Kidney (tissue), 14 donors: ENCODE measurements around the gene GNAI3. TPM values are rescaled to one million over a fixed set of nuclear protein-coding genes. Genes with fewer than 3 reads are reported as not detected.

ENCODE experiments used
- DNase-seq, 5 donors: peaks; one replicate each; pipeline ENCODE4 v3.0.0-alpha.2; 2013 to 2020
- FAIRE-seq: peaks from 2 replicates; lab custom pipeline; 2012; peaks lifted over from hg19 to GRCh38; lab: Jason Lieb, UNC
- H3K27ac ChIP-seq, 2 donors: one replicate each; pipeline ENCODE4 v1.7.0; 2013; ENCODE audit warnings: low read depth in 2 of 2, low read length in 2 of 2, inconsistent platforms in 1 of 2
- H3K27me3 ChIP-seq: one replicate; pipeline ENCODE4 v1.7.1; 2013; ENCODE audit warnings: low read length, inconsistent platforms; ENCODE audit not compliant: control insufficient read depth, insufficient read depth
- H3K36me3 ChIP-seq, 3 donors: one replicate each; pipeline versions ENCODE4 v1.7.0 to v1.7.1; 2013; ENCODE audit warnings: low read length in 3 of 3, control low read depth in 1 of 3, inconsistent platforms in 1 of 3; ENCODE audit not compliant: insufficient read depth in 3 of 3, control insufficient read depth in 2 of 3
- H3K4me1 ChIP-seq, 3 donors: one replicate each; pipeline versions ENCODE4 v1.7.0 to v1.7.1; 2013; ENCODE audit warnings: low read length in 3 of 3, inconsistent platforms in 1 of 3, low read depth in 1 of 3; ENCODE audit not compliant: control insufficient read depth in 2 of 3, insufficient read depth in 2 of 3
- H3K4me3 ChIP-seq, 3 donors: one replicate each; pipeline versions ENCODE4 v1.7.0 to v1.8.1; 2013; ENCODE audit warnings: low read length in 3 of 3, control low read depth in 1 of 3, inconsistent platforms in 1 of 3
- H3K9ac ChIP-seq, 3 donors: one replicate each; pipeline versions ENCODE4 v1.7.0 to v1.7.1; 2013; ENCODE audit warnings: low read length in 3 of 3, control low read depth in 1 of 3, inconsistent platforms in 1 of 3
- H3K9me3 ChIP-seq, 3 donors: one replicate each; pipeline versions ENCODE4 v1.7.0 to v1.7.1; 2013; ENCODE audit warnings: low read length in 3 of 3, control low read depth in 1 of 3, inconsistent platforms in 1 of 3; ENCODE audit not compliant: control insufficient read depth in 2 of 3, insufficient read depth in 1 of 3
- intact Hi-C: fragments of 100-400 bp; cut with DNase I; formaldehyde crosslinking; loops from one replicate; pipeline ENCODE4 v1.11.1; 2022
- polyA plus RNA-seq: library from polyadenylated mRNA; stranded (reverse); fragments of 350-450 nt; fragmentation: Illumina TruSeq; extraction: RNeasy Lipid Tissue Mini Kit (QIAGEN cat#74804); gene quantifications from one replicate; pipeline ENCODE4 v1.2.3, GENCODE V29; 2014; ENCODE audit warnings: low read depth, low replicate concordance; ENCODE audit not compliant: insufficient read depth
- total RNA-seq: library from RNA; stranded (reverse); fragmentation: NEBNext Ultra II Directional; extraction: Animal tissue kit (Norgen Biotek cat#: 25700); gene quantifications from one replicate; pipeline ENCODE4 v1.2.1, GENCODE V29; 2021
- TF ChIP-seq, protein P1 (sequence below): IDR thresholded peaks from 3 replicates; pipeline ENCODE4 v1.5.1; 2012; ENCODE audit warnings: mild to moderate bottlenecking, moderate library complexity, borderline replicate concordance; ENCODE audit not compliant: insufficient read depth; ENCODE audit errors: extremely low read depth
- donor health status: control.
- donor health status: control.
- donor health status: control.
- donor health status: control.
- donor health status: control.
- donor health status: DM: yes; HTN: yes; CAD: no.
- donor health status: Normal renal cell carcinoma (clear cell type).

The GNAI3 gene
- total and polyA plus RNA-seq, 2 donors from 2014 or later = 4.2 to 8.0 TPM

DNA sequence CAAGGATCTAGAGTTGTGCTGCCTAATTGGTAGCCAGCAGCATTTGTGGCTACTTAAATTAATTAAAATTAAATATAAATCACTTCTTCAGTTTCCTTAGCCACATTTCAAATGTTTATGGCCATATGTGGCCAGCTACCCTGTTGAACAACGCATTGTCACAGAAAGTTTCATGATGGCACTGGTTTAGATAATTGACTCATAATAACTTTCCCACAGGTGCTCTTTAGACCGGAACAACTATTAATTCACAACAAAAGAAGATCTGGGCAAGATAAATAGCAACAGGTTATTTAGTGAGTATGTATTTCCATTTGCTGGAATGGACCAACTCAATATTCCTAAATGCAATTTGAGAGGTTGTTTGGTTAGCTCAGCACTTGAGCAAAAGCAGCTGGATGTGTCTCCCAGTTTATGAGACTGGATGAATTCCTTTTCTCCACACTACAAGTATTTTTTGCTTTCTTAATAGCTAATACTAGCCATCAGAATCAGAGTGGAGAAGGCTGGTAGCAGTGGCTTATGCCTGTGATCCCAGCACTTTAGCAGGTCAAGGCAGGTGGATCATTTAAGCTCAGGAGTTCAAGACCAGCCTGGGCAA, 35.2 kb upstream of the GNAI3 start:
- intact Hi-C loops = no loop called here
- FAIRE-seq (no peak), DNase-seq (peak in 2 of 5 donors; percentile 49 to 62)
- Histone ChIP-seq H3K36me3 (no peaks in the 10 kb centered on the region), H3K4me1 (peaks cover 0 to 16% (median 3%) of the 10 kb centered on the region in 3 donors), H3K27me3 (no peaks in the 10 kb centered on the region), H3K9me3 (no peaks in the 10 kb centered on the region), H3K27ac (no peak overlapping the region), H3K4me3 (no peak overlapping the region), H3K9ac (no peak overlapping the region)
- TF ChIP-seq, protein P1, sequence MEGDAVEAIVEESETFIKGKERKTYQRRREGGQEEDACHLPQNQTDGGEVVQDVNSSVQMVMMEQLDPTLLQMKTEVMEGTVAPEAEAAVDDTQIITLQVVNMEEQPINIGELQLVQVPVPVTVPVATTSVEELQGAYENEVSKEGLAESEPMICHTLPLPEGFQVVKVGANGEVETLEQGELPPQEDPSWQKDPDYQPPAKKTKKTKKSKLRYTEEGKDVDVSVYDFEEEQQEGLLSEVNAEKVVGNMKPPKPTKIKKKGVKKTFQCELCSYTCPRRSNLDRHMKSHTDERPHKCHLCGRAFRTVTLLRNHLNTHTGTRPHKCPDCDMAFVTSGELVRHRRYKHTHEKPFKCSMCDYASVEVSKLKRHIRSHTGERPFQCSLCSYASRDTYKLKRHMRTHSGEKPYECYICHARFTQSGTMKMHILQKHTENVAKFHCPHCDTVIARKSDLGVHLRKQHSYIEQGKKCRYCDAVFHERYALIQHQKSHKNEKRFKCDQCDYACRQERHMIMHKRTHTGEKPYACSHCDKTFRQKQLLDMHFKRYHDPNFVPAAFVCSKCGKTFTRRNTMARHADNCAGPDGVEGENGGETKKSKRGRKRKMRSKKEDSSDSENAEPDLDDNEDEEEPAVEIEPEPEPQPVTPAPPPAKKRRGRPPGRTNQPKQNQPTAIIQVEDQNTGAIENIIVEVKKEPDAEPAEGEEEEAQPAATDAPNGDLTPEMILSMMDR = no peak

DNA sequence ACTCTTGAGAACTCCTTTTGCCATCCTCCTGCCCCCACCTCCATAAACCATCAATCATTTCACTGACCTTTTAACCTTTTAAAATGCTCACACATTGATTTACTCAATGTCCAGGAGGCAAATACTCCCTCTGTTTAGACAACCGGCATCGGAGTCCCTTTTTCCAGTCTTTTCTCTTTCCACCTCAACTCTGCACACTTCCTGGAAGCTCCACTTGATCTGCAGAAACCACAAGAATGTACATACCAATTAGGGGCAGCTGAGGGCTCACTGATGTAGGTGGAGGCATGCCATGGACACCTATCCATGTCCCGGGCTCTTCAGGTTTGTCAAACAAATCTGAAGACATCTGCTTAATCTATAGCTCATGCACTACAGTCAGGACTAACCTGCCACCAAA, 33.6 kb upstream of the GNAI3 start:
- Histone ChIP-seq H3K27ac (no peak overlapping the region), H3K9ac (no peak overlapping the region), H3K9me3 (no peaks in the 10 kb centered on the region), H3K4me3 (no peak overlapping the region), H3K27me3 (no peaks in the 10 kb centered on the region), H3K36me3 (no peaks in the 10 kb centered on the region), H3K4me1 (peaks cover 0 to 11% (median 3%) of the 10 kb centered on the region in 3 donors)
- DNase-seq (no peak), FAIRE-seq (no peak)
- intact Hi-C loops = no loop called here
- TF ChIP-seq, protein P1 = no peak

DNA sequence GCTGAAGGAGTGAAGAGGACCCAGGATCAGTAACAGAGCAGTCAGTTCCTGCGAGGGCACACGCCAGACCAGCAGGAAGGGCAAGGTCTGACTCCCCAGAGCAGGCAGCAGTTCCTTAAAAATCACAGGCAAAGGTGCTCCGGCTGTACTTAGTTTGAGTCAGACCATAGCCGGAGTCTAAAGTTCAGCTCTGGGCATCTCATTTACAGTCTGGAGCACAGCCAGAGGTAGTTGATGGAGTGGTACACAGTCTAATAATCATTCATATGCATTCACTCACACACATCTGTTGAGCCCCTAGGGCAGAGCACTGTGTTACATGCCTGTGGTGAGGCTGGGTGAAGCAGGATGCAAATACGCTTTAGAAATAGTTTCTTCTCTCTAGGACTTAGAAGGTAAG, 31.5 kb upstream of the GNAI3 start:
- H3K4me1 ChIP-seq = peaks cover 0 to 5% (median 0%) of the 10 kb centered on the region in 3 donors
- no peak overlapping the region for H3K4me3 ChIP-seq
- no peak for FAIRE-seq
- H3K27ac ChIP-seq = no peak overlapping the region
- intact Hi-C loops = no loop called here
- H3K36me3 ChIP-seq = no peaks in the 10 kb centered on the region
- H3K9me3 ChIP-seq = no peaks in the 10 kb centered on the region
- TF ChIP-seq, protein P1 = no peak
- H3K9ac ChIP-seq = no peak overlapping the region
- peak in 2 of 5 donors; percentile 52 to 73 for DNase-seq
- H3K27me3 ChIP-seq = no peaks in the 10 kb centered on the region

DNA sequence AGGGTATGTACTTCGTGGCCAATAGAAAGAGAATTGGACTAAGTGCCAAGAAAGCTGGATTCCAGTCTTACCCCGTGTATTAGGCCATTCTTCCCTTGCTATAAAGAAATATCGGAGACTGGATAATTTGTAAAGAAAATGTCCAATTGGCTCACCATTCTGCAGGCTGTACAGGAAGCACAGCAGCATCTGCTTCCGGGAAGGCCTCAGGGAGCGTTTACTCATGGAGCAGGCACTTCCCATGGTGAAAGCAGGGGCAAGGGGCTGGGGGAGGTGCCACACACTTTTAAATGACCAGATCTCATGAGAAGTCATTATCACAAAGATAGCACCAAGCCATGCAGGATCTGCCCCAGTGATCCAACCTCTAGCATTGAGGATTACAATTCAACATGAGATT, 31.1 kb upstream of the GNAI3 start:
- DNase-seq = no peak
- no peak for FAIRE-seq
- peaks cover 0 to 5% (median 0%) of the 10 kb centered on the region in 3 donors for H3K4me1 ChIP-seq
- H3K27me3 ChIP-seq = no peaks in the 10 kb centered on the region
- H3K9ac ChIP-seq = no peak overlapping the region
- no peak overlapping the region for H3K4me3 ChIP-seq
- H3K27ac ChIP-seq = no peak overlapping the region
- TF ChIP-seq, protein P1 = no peak
- H3K9me3 ChIP-seq = no peaks in the 10 kb centered on the region
- intact Hi-C loops = no loop called here
- H3K36me3 ChIP-seq = no peaks in the 10 kb centered on the region
